Activated CD4-positive, alpha-beta memory T cell treated with anti-CD3 and anti-CD28 coated beads, Interleukin-2, amount 10 ng/mL, durations not matched to agents 7 days and 5 days (primary cell): ENCODE results near the gene TXLNG. TPM values are rescaled to one million over a fixed set of nuclear protein-coding genes. Genes with fewer than 3 reads are reported as not detected.

Experiments
- CTCF ChIA-PET: fragments of 350-600 bp; sonication (Branson Sonifier 250); formaldehyde crosslinking; loops from one replicate; lab custom pipeline; 2021; ENCODE audit warnings: antibody characterized with exemption, inconsistent platforms; lab: Charles Lee
- POLR2A ChIA-PET: fragments of 350-600 bp; sonication (Branson Sonifier 250); formaldehyde crosslinking; loops from one replicate; lab custom pipeline; 2021; ENCODE audit warnings: antibody characterized with exemption; lab: Charles Lee
- DNase-seq: peaks from one replicate; pipeline ENCODE4 v3.0.0-alpha.2; 2020
- H3K27ac Mint-ChIP-seq: one replicate; pipeline ENCODE4 v1.8.0; 2021; ENCODE audit warnings: mild to moderate bottlenecking, mixed read lengths
- H3K27me3 Mint-ChIP-seq: one replicate; pipeline ENCODE4 v1.8.0; 2021; ENCODE audit warnings: mixed read lengths
- H3K36me3 Mint-ChIP-seq: one replicate; pipeline ENCODE4 v1.8.0; 2021; ENCODE audit warnings: low read depth, mixed read lengths
- H3K4me1 Mint-ChIP-seq: one replicate; pipeline ENCODE4 v1.8.0; 2021; ENCODE audit warnings: mixed read lengths
- H3K4me3 Mint-ChIP-seq: one replicate; pipeline ENCODE4 v1.8.0; 2021; ENCODE audit warnings: mild to moderate bottlenecking, mixed read lengths
- H3K9me3 Mint-ChIP-seq: one replicate; pipeline ENCODE4 v1.8.0; 2021; ENCODE audit warnings: mixed read lengths
- total RNA-seq, 2 experiments: library from RNA; stranded (reverse); gene quantifications; one replicate each; pipeline ENCODE4 v1.2.3, GENCODE V29; 2021

The TXLNG gene
- total RNA-seq, 2 experiments from 2014 or later, result 9.4 to 9.8 TPM

DNA sequence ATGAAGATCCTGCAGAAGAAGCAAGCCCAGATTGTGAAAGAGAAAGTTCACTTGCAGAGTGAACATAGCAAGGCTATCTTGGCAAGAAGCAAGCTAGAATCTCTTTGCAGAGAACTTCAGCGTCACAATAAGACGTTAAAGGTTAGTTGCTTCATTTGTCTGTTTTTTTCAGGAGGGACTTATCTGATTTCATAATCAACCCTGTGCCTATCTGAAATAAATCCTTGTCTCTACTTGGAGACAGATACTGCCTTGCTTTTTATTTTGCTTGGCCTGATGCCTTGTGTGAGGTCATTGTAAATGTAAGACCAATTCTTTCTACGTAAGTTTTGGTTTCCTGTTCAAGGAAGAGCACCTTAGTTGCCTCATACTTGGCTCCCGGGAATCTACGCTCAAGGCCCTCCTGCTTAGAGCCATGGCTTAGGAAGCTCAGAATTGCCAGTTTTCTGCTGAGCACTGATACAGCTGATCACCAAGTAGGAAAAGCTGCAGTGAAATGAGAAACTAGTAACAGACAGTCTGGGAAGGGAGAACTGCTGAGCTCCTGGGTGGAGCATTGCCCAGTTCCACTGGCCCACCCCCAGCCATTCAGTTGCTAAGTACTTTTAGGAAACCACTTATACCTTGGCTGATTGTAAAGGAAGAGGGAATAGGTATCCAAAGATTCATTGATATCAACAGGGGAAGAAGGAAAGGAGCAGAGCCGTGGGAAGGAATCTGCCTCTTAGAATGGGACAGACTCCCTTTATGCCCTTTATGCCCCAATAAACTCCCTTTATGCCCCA, 42.0 kb downstream of the TXLNG start:
- Mint-ChIP-seq H3K4me1 (peaks cover 18% of the 10 kb centered on the region), H3K27ac (no peak overlapping the region)
- POLR2A ChIA-PET, result no interaction called here

DNA sequence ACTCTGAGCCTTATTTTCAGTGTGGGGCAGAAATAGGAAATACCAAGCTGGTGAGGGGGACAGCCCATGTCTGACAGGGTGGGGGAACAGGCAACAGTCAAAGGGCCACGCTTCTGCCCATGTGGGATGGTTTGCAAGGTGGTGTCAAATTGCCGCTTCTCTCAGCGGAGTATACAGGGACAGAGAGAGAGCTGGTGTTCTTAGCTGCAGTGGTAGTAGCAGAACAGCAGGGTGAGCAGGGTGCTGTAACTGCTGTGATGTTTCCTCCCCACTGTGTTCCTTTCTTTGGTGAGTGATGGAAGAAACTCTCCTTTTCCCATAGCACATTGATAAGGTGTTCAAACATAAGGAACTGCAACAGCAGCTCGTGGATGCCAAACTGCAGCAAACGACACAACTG, 46.0 kb downstream of the TXLNG start:
- CTCF ChIA-PET, result no interaction called here
- H3K4me3 Mint-ChIP-seq, result no peak overlapping the region
- H3K36me3 Mint-ChIP-seq, result peaks cover 7% of the 10 kb centered on the region
- DNase-seq, result no peak
- no peak overlapping the region for H3K27ac Mint-ChIP-seq
- peaks cover 5% of the 10 kb centered on the region for H3K4me1 Mint-ChIP-seq
- no peaks in the 10 kb centered on the region for H3K27me3 Mint-ChIP-seq
- POLR2A ChIA-PET, result no interaction called here
- no peaks in the 10 kb centered on the region for H3K9me3 Mint-ChIP-seq

More for the DNA sequence above, 42.0 kb downstream of the TXLNG start:
- Mint-ChIP-seq H3K9me3 (no peaks in the 10 kb centered on the region), H3K4me3 (no peak overlapping the region), H3K36me3 (peaks cover 12% of the 10 kb centered on the region), H3K27me3 (no peaks in the 10 kb centered on the region)
- no peak for DNase-seq
- CTCF ChIA-PET, result interaction anchor here (1.5 kb wide), 1 partner anchor 55 kb away, joined by 5 read pairs; no protein-coding TSS in a partner anchor

DNA sequence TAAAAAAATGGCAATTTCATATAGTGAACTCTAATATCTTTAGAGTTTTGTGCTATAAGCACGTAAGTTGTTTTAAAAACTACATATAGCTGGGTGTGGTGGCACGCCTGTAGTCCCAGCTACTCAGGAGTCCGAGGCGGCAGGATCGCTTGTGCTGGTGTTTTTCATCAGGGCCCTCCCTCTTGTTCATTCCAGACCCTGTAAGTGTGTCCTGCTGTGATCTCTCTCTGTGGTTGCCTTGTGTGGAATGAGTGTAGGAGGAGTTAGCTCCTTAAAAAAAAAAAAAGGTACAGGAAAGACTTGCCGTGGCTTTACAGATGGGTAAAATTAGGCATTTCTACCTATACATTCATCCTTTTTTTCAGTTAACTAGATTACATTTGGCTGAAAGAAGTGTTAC, 48.5 kb downstream of the TXLNG start:
- ChIA-PET POLR2A (interaction anchor here (0.8 kb wide), 1 partner anchor 8 kb away, joined by 3 read pairs; no protein-coding TSS in a partner anchor), CTCF (interaction anchor here (1.0 to 1.8 kb wide), 3 partner anchors 8 to 58 kb away, joined by 3 to 6 read pairs (median 4); no protein-coding TSS in a partner anchor)
- H3K9me3 Mint-ChIP-seq, result no peaks in the 10 kb centered on the region
- no peak overlapping the region for H3K27ac Mint-ChIP-seq
- no peak for DNase-seq
- no peak overlapping the region for H3K4me3 Mint-ChIP-seq
- no peaks in the 10 kb centered on the region for H3K4me1 Mint-ChIP-seq
- H3K27me3 Mint-ChIP-seq, result no peaks in the 10 kb centered on the region
- H3K36me3 Mint-ChIP-seq, result peaks cover 5% of the 10 kb centered on the region

DNA sequence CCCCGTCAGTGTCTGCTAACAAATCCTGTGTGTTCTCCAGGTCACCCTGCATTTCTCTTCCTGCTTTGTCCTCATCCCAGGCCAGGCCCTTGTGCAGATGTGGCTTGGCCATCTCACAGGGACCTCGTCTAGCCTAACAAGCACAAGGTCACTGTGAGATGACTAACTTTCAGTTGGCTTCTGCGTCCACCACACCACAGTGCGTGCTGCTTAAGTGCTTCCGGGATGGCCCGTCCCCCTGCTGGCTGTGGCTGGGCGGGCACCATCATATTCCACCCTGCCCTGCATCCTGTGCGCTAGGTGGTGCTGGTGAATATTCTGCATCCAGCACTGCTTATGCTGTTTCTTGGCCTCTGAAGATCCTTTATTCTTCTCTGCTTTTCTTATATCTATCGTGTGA, 50.1 kb downstream of the TXLNG start:
- ChIA-PET CTCF (interaction anchor here (1.8 kb wide), 1 partner anchor 10 kb away, joined by 6 read pairs; no protein-coding TSS in a partner anchor), POLR2A (no interaction called here)
- no peak for DNase-seq
- H3K4me1 Mint-ChIP-seq, result no peaks in the 10 kb centered on the region
- no peaks in the 10 kb centered on the region for H3K9me3 Mint-ChIP-seq
- peaks cover 8% of the 10 kb centered on the region for H3K36me3 Mint-ChIP-seq
- H3K4me3 Mint-ChIP-seq, result no peak overlapping the region
- H3K27me3 Mint-ChIP-seq, result no peaks in the 10 kb centered on the region
- no peak overlapping the region for H3K27ac Mint-ChIP-seq

DNA sequence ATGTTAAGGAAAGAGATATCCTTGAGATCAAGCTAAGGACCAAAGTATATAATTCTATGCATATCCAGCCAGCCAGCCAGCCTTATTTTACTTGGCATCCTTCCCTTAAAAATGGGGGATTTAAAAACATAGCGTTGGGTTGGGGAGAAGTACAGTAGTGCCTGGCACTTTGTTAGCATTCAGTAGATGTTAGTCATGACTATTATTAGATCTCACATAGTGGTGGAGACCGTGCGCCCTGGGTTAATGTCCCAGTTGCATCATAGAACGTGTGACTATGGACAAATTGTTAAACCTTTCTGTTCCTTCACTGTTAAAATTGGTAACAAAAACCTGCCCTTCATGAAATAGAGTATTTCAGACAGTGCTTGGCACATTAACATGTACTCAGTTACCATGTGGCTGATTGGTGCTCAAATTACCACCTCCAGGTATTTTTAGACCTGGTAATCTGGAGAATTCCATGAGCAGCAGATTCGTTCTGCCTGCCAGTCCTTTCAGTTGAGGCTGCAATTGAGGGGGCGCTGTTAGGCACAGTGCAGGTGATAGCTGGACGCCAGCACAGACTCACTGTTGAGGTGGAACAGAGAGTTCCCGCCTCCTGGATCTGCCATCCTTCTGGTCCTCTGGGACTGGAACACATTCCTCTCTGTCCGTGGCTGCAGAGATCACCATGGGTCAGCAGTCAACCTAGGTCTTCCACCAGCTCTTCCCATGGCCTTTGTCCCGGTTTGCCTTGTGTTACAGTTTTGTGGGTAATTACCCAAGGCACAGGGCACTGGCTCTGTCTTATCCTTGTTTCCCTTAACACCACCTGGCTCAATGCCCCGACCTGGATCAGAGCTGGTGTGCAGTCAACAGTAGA, 52.2 kb downstream of the TXLNG start:
- ChIA-PET CTCF (interaction anchor here (1.1 kb wide), 1 partner anchor 12 kb away, joined by 4 read pairs; no protein-coding TSS in a partner anchor), POLR2A (no interaction called here)
- Mint-ChIP-seq H3K9me3 (no peaks in the 10 kb centered on the region), H3K4me3 (no peak overlapping the region), H3K27ac (no peak overlapping the region), H3K36me3 (peaks cover 24% of the 10 kb centered on the region), H3K4me1 (peaks cover 2% of the 10 kb centered on the region), H3K27me3 (no peaks in the 10 kb centered on the region)
- DNase-seq, result no peak

DNA sequence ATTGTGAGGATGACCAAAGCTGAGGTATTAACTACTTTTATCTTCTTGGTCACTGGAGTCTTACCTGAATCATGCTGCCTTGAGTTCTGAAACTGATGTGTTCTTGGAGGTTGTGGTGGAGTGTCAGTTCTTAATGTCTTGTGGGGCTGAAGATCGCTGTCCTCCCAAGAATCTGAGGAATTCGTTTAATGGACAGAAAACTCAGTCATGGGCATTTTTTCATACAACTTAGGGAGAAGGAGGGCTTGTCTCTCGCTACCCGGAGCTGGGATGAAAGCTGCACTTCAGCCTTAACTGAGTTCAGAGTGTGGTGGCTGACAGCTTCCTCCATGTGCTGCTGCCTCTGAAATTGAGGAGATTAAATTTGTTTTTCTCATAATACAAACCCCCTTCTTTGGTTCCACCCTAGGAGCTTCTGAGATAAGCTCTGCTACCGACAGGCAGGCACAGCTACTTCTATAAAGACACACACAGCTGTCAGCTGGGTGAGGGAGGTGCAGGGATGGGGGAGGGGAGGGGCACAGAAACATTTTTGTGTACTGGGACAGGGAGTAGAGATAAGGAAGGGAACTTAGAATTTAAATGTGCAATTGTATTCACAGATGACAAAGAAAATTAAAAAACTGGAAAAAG, 53.1 kb downstream of the TXLNG start:
- Mint-ChIP-seq H3K9me3 (no peaks in the 10 kb centered on the region), H3K4me1 (peaks cover 2% of the 10 kb centered on the region), H3K27ac (no peak overlapping the region), H3K4me3 (no peak overlapping the region), H3K36me3 (peaks cover 28% of the 10 kb centered on the region), H3K27me3 (no peaks in the 10 kb centered on the region)
- no peak for DNase-seq
- ChIA-PET POLR2A (no interaction called here), CTCF (no interaction called here)

DNA sequence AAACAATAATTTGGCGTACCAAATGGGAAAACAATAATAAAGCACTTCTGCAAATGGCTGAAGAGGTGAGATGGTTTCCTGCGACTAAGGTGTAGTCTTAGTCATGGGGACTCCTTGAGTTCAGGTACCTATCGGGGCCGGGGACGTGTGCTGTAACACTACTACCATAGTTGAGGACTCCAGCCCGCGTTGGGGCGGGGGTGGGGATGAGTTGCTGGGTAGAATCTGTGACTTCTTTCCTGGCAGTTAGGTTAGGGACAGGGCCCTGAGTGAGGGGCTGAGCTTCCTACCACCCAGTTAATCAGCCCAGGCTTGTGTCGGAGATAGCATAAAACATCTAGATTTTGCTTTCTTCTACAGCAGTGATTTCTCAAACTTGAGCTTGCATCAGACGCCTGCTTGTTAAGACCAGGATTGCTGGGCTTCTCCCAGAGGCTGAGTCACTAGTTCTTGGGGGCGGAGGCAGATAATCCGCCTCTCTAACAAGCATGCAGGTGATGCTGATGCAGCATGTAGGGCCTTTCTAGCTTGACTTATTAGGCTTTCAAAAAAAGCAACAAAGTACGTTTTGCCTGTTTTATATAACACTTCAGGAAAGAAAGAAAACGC, 53.7 kb downstream of the TXLNG start:
- H3K4me1 Mint-ChIP-seq, result peaks cover 2% of the 10 kb centered on the region
- H3K4me3 Mint-ChIP-seq, result no peak overlapping the region
- H3K27me3 Mint-ChIP-seq, result no peaks in the 10 kb centered on the region
- no peak overlapping the region for H3K27ac Mint-ChIP-seq
- no peak for DNase-seq
- no peaks in the 10 kb centered on the region for H3K9me3 Mint-ChIP-seq
- peaks cover 33% of the 10 kb centered on the region for H3K36me3 Mint-ChIP-seq
- ChIA-PET CTCF (no interaction called here), POLR2A (no interaction called here)

DNA sequence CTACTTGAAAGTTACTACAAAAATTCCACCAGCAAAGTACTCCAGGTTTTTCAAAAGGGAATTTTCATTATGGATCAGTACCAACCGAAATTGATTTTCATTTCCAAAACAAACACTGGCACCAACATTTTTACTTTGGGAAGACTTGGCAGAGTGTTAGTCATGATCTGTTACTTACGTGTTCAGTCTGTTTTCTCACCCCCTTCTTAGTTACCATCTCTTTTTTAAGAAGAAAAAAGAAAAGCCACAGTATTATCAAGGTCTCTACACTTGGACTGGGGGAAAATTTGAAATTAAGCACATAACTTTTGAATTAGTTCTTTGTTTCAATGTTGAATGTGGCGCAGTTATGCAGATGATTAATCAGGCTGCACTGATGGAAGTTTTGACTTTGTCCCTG, 56.4 kb downstream of the TXLNG start:
- H3K9me3 Mint-ChIP-seq, result no peaks in the 10 kb centered on the region
- no peak for DNase-seq
- peaks cover 5% of the 10 kb centered on the region for H3K4me1 Mint-ChIP-seq
- H3K36me3 Mint-ChIP-seq, result peaks cover 47% of the 10 kb centered on the region
- no peak overlapping the region for H3K27ac Mint-ChIP-seq
- H3K4me3 Mint-ChIP-seq, result no peak overlapping the region
- no peaks in the 10 kb centered on the region for H3K27me3 Mint-ChIP-seq
- POLR2A ChIA-PET, result no interaction called here
- CTCF ChIA-PET, result no interaction called here

DNA sequence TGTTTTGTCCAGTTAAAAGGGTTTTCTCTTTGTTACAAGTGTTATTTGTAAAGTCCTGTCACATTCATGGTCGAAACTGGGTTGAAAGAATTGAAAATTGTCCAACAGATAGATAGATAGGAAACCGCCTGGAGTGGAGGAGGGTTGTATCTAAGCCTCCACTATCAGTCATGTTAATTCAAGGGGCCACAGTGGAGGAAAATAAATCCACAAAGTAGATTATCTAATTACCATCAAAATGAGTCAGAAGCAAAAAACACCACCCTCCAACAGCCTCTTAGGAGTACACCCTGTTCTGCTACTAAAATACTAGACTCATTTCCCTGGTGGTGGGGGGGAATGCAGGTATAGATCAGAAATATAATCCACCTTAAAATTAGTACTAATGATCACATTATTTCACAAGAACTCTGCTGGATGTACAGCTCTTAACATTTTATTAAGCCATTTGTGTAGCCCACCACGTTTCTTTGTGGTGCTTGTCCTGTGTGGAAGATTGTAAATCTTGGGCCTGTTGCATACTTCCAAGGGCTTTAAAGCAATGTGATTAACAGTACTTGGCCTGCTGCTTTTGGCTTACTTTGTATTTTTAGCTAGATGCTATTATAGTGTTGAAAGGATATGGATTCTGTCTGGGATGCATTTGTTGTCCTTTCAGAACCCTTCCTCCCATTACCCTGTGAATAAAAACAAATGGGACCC, 57.1 kb downstream of the TXLNG start:
- CTCF ChIA-PET, result no interaction called here
- no peak overlapping the region for H3K4me3 Mint-ChIP-seq
- H3K36me3 Mint-ChIP-seq, result peaks cover 49% of the 10 kb centered on the region
- POLR2A ChIA-PET, result no interaction called here
- no peak for DNase-seq
- no peaks in the 10 kb centered on the region for H3K27me3 Mint-ChIP-seq
- H3K27ac Mint-ChIP-seq, result peak overlapping the region; percentile 31
- H3K9me3 Mint-ChIP-seq, result no peaks in the 10 kb centered on the region
- H3K4me1 Mint-ChIP-seq, result peaks cover 5% of the 10 kb centered on the region

DNA sequence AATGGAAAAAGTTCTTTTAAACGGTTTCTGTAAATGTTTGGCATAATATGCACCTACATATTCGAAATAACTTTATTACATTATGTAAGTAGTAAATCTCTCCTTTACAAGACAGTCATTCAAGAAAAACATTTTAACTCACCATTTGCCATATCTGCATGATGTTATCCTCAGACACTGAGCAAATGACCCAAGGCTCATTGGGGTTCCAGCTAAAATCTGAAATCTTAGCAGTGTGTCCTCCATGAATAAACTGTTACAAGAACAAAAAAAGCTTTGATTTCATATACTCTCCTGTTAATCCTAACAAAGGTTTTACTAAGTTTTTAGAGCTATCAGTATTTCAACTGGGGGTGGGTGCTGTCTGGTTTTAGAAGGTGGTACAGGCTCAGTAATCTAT, 59.4 kb downstream of the TXLNG start:
- no peak overlapping the region for H3K4me3 Mint-ChIP-seq
- no peak overlapping the region for H3K27ac Mint-ChIP-seq
- no peak for DNase-seq
- H3K9me3 Mint-ChIP-seq, result no peaks in the 10 kb centered on the region
- H3K36me3 Mint-ChIP-seq, result peaks cover 65% of the 10 kb centered on the region
- H3K27me3 Mint-ChIP-seq, result no peaks in the 10 kb centered on the region
- CTCF ChIA-PET, result no interaction called here
- POLR2A ChIA-PET, result no interaction called here
- peaks cover 5% of the 10 kb centered on the region for H3K4me1 Mint-ChIP-seq

DNA sequence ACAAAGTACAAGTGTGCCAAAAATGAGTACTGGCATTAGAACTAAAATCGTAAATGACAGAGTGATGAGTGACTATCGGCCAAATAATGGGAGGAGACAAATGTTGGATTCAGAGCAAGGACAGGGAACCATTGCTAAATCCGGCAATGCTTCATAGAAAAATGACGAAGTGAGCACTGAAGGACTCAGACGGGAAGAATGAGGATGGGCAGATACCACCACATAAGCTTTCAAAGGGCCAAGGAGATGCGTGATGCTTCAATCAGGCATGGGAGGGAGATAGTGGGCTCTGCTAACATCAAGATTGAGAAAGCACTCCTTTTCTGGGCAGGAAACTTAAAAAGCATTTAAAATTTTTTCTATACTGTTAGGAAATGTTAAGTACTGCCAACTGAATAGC, 62.3 kb downstream of the TXLNG start:
- CTCF ChIA-PET, result no interaction called here
- DNase-seq, result no peak
- no peaks in the 10 kb centered on the region for H3K27me3 Mint-ChIP-seq
- H3K4me1 Mint-ChIP-seq, result peaks cover 16% of the 10 kb centered on the region
- POLR2A ChIA-PET, result no interaction called here
- no peaks in the 10 kb centered on the region for H3K9me3 Mint-ChIP-seq
- H3K27ac Mint-ChIP-seq, result no peak overlapping the region
- peaks cover 64% of the 10 kb centered on the region for H3K36me3 Mint-ChIP-seq
- no peak overlapping the region for H3K4me3 Mint-ChIP-seq

DNA sequence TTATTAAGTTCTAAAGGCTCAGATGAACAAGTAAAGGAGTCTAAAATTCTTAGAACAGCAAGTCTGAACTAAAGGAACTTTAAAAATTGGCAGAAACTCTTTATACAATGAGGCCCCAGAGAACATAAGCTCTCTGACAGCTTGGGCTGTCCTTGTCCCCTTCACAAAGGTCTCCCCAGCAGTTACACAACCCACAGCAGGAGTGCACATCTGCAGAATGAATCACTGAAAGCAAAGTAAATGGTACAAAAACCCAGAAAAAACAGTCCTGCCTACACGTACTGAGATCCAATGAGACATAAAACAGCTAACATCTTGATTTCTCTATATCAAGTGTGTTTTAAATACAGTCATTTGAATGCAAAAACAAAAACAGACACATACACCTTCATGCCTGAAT, 65.2 kb downstream of the TXLNG start:
- no peak overlapping the region for H3K4me3 Mint-ChIP-seq
- no peaks in the 10 kb centered on the region for H3K27me3 Mint-ChIP-seq
- CTCF ChIA-PET, result no interaction called here
- H3K27ac Mint-ChIP-seq, result no peak overlapping the region
- POLR2A ChIA-PET, result no interaction called here
- H3K4me1 Mint-ChIP-seq, result peaks cover 26% of the 10 kb centered on the region
- H3K9me3 Mint-ChIP-seq, result no peaks in the 10 kb centered on the region
- peaks cover 61% of the 10 kb centered on the region for H3K36me3 Mint-ChIP-seq
- no peak for DNase-seq
